Measurements from ENCODE around the gene SLC23A2.
A peak's percentile ranks its signal among the peaks of the same experiment; 100 is the strongest.

The SLC23A2 gene

DNA sequence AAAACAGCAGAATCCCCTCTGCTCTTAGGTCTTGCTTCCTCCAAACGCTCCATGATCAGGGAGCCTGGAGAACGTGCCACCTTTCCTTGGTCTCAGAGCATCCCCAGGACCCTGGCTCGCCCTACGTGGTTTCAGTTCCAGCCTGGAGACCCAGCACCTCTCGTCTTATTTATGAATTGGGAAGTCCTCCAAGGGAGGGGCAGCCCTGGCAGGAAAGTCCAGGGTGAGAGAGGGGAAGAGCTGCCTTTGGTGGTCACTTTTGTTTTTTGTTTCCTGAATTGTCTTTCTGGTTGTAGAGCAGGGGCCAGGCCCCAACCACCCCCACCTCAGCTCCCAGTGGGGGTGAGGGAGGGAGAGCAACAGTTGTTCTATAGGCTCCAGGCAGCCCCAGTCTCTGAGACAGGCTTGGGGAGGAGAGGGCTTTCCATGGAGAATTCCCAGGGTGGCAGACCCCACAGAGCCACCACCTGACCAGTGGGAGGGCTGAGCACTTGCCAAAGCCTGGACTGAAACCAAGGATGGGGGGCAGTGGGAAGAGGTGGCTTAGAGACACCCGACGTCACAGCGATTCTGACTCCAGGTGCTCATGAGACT is 190.8 kb downstream of the SLC23A2 start:
- peak; percentile 24 for DNase-seq

GRCh38 chr20:4809707-4810106 is 191.6 kb downstream of the SLC23A2 start:
- peak; percentile 48 for DNase-seq

- DNase-seq: no peak
Measured at GRCh38 chr20:4808872-4809271, 192.4 kb downstream of the SLC23A2 start.

- DNase-seq: no peak
Measured at GRCh38 chr20:4805663-4806449, 195.5 kb downstream of the SLC23A2 start.

- no peak for DNase-seq
Measured at GRCh38 chr20:4802527-4802926, 198.8 kb downstream of the SLC23A2 start.

Measured in activated T-cell treated with anti-CD3 and anti-CD28 coated beads, Interleukin-2, amount 50 U/mL, for 1 hour (primary cell).